Right lobe of liver (tissue), 6 donors: Measurements from ENCODE around the gene RALGAPB. TPM values are rescaled to one million over a fixed set of nuclear protein-coding genes. Genes with fewer than 3 reads are reported as not detected.
"Not testable (repeated sequence)": the region's sequence is repeated elsewhere in the genome, so short reads cannot be mapped to it uniquely, and the experiment has no call there.

Experiments used
- ATAC-seq, 4 donors: fragments of 200-7000 bp; cut with Tn5 transposase; one replicate each; pipeline ENCODE4 v1.9.1; 2020; ENCODE audit warnings: mild to moderate bottlenecking in 4 of 4, moderate library complexity in 4 of 4
- DNase-seq, 3 donors: peaks; one replicate each; pipeline ENCODE4 v3.0.0-alpha.2; 2020
- H3K27ac ChIP-seq, 3 donors: fragments of 200-600 bp; one replicate each; pipeline ENCODE4 v1.8.0; 2022
- H3K27me3 ChIP-seq, 2 donors: fragments of 200-600 bp; one replicate each; pipeline ENCODE4 v1.8.0; 2022
- H3K36me3 ChIP-seq, 4 donors: fragments of 200-600 bp; sonication (generic) in 1 of 4; one replicate each; pipeline versions ENCODE4 v1.5.1 to v1.8.0; 2017 to 2022; ENCODE audit warnings: control low read depth in 1 of 4
- H3K4me1 ChIP-seq, 4 donors: fragments of 200-600 bp; sonication (generic) in 1 of 4; one replicate each; pipeline versions ENCODE4 v1.5.1 to v1.8.0; 2017 to 2022; ENCODE audit warnings: control low read depth in 1 of 4
- H3K4me3 ChIP-seq, 3 donors: fragments of 200-600 bp; one replicate each; pipeline ENCODE4 v1.8.0; 2022
- H3K9me3 ChIP-seq, 4 donors: fragments of 200-600 bp; sonication (generic) in 1 of 4; one replicate each; pipeline versions ENCODE4 v1.5.1 to v1.8.0; 2017 to 2022; ENCODE audit warnings: control low read depth in 1 of 4
- POLR2A ChIP-seq: fragments of 450-650 bp; IDR thresholded peaks from one replicate; pipeline ENCODE4 v1.6.1; 2017; ENCODE audit warnings: antibody characterized with exemption, mild to moderate bottlenecking
- WGBS: methylation state at CpG from one replicate; pipeline ENCODE4 v1.1.6; 2018; ENCODE audit warnings: low coverage, low lambda C conversion rate; ENCODE audit not compliant: insufficient coverage; ENCODE audit errors: missing lambda C conversion rate; 5-methylcytosine and 5-hydroxymethylcytosine counted together
- intact Hi-C, 2 donors: fragments of 100-400 bp; cut with DNase I; formaldehyde crosslinking; loops; one replicate each; pipeline versions ENCODE4 v1.11.2 to v1.14.1; 2022
- total RNA-seq, 6 experiments: library from RNA; depleted of rRNA in 2 of 6; stranded (reverse); fragments of >200 nt in 2 of 6; fragmentation: NEBNext Ultra II Directional in 3 of 6; extraction: Animal tissue kit (Norgen Biotek cat#: 25700) in 3 of 6; gene quantifications; one replicate each; pipeline versions ENCODE4 v1.1.0 to v1.2.4, GENCODE V29; 2016 to 2023
- TF ChIP-seq, protein P1 (sequence below), 4 donors: fragments of 200-600 bp in 3 of 4; fragments of 450-650 bp in 1 of 4; IDR thresholded peaks; one replicate each; pipeline versions ENCODE4 v1.5.1 to v1.8.0; 2016 to 2022; ENCODE audit warnings: antibody characterized with exemption in 4 of 4, mild to moderate bottlenecking in 2 of 4
- donor health status: DM: no; HTN: yes; CAD: no.
- donor health status: DM: no; HTN: no; CAD: no.
- donor health status: DM: no; HTN: no; CAD: no.
- donor health status: DM: no; HTN: yes; CAD: no.
- donor health status: DM: no; HTN: yes; CAD: no.

The RALGAPB gene
- total RNA-seq, 6 experiments from 2014 or later = 9.7 to 16.0 (median 12.9) TPM

DNA sequence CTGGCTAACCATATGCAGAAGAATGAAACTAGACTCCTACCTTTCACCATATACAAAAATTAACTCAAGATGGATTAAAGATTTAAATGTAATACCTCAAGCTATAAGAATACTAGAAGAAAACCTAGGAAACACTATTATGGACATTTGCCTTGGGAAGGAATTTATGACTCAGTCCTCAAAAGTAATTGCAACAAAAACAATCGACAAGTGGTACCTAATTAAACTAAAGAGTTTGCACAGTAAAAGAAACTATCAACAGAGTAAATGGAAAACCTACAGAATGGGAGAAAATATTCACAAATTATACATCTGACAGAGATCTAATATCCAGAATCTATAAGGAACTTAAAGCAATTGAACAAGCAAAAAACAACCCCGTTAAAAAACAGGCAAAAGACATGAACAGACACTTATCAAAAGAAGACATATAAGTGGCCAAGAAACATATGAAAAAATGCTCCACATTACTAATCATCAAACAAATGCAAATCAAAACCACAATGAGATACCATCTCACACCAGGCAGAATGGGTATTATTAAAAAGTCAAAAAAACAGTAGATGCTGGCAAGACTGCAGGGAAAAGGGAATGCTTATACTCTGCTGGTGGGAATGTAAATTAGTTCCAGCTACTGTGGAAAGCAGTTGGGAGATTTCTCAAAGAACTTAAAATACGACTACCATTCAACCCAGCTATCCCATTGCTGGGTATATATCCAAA, 31.9 kb downstream of the RALGAPB start:
- no peaks in the 10 kb centered on the region for H3K4me1 ChIP-seq
- ATAC-seq = no peak
- DNase-seq = no peak
- H3K27ac ChIP-seq = no peak overlapping the region
- intact Hi-C loops = no loop called here
- peaks cover 0 to 23% (median 3%) of the 10 kb centered on the region in 4 donors for H3K36me3 ChIP-seq
- WGBS = 95% methylated on average over 3 of the region's 3 CpGs
- H3K4me3 ChIP-seq = no peak overlapping the region
- no peaks in the 10 kb centered on the region for H3K9me3 ChIP-seq
- TF ChIP-seq POLR2A = no peak
- TF ChIP-seq, protein P1, sequence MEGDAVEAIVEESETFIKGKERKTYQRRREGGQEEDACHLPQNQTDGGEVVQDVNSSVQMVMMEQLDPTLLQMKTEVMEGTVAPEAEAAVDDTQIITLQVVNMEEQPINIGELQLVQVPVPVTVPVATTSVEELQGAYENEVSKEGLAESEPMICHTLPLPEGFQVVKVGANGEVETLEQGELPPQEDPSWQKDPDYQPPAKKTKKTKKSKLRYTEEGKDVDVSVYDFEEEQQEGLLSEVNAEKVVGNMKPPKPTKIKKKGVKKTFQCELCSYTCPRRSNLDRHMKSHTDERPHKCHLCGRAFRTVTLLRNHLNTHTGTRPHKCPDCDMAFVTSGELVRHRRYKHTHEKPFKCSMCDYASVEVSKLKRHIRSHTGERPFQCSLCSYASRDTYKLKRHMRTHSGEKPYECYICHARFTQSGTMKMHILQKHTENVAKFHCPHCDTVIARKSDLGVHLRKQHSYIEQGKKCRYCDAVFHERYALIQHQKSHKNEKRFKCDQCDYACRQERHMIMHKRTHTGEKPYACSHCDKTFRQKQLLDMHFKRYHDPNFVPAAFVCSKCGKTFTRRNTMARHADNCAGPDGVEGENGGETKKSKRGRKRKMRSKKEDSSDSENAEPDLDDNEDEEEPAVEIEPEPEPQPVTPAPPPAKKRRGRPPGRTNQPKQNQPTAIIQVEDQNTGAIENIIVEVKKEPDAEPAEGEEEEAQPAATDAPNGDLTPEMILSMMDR (IDR thresholded peaks at IDR 0.05) = no peak
- H3K27me3 ChIP-seq = no peaks in the 10 kb centered on the region

DNA sequence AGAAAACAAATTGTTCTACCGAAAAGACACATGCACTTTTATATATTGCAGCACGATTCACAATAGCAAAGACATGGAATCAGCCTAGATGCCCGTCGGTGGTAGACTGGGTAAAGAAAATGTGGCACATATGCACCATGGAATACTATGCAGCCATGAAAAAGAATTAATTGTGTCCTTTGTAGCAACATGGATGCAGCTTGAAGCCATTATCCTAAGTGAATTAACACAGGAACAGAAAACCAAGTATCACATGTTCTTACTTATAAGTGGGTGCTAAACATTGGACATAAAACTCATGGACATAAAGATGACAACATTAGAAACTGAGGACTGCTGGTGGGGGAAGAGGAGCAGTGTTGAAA, 32.4 kb downstream of the RALGAPB start:
- intact Hi-C loops = no loop called here
- DNase-seq (no peak), ATAC-seq (no peak)
- Histone ChIP-seq H3K36me3 (peaks cover 0 to 22% (median 3%) of the 10 kb centered on the region in 4 donors), H3K27ac (no peak overlapping the region), H3K4me1 (no peaks in the 10 kb centered on the region), H3K4me3 (no peak overlapping the region), H3K27me3 (no peaks in the 10 kb centered on the region), H3K9me3 (no peaks in the 10 kb centered on the region)
- TF ChIP-seq POLR2A = no peak
- TF ChIP-seq, protein P1 (IDR thresholded peaks at IDR 0.05) = no peak
- WGBS = 87% methylated on average over 4 of the region's 4 CpGs

DNA sequence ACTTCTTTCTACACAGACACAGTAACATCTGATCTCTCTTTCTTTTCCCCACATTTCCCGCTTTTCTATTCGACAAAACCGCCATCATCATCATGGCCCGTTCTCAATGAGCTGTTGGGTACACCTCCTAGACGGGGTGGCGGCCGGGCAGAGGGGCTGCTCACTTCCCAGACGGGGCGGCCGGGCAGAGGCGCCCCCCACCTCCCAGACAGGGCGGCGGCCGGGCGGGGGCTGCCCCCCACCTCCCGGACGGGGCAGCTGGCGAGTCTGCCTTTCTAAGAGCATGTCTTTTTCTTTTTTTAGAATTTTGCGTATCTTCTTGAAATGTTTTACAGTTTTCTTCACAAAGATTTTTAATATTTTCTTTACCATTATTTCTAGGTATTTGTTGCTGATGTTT, 39.1 kb downstream of the RALGAPB start:
- intact Hi-C loops, ATAC-seq, H3K4me3 ChIP-seq, H3K27me3 ChIP-seq, H3K27ac ChIP-seq, H3K9me3 ChIP-seq, H3K4me1 ChIP-seq, DNase-seq: not testable (repeated sequence)
- WGBS = 100% methylated on average over 4 of the region's 19 CpGs
- H3K36me3 ChIP-seq = peaks cover 0 to 24% (median 3%) of the 10 kb centered on the region in 4 donors

DNA sequence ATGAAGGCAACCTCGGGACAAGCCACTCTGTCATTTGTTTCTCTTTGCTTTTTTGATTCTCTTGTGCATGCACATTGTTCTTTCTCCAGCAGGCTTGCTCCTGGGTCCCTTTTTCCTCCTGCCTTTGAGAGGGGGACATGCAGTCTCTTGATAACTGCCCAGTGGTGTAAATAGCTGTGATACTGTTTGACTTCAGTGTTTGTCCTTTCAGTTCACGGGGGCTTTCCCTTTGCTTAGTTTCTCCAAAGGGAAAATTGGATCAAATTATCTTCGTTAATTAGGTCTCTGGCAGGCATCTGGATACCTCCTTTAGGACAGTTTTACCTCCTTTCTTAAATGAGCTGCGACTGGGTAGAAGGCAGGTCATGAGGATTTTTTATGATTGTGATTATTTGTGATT, 41.5 kb downstream of the RALGAPB start:
- Histone ChIP-seq H3K27me3 (no peaks in the 10 kb centered on the region), H3K9me3 (no peaks in the 10 kb centered on the region), H3K27ac (no peak overlapping the region), H3K4me3 (no peak overlapping the region), H3K4me1 (no peaks in the 10 kb centered on the region), H3K36me3 (peaks cover 0 to 37% (median 6%) of the 10 kb centered on the region in 4 donors)
- DNase-seq (no peak), ATAC-seq (no peak)
- TF ChIP-seq, protein P1 (IDR thresholded peaks at IDR 0.05) = no peak
- no peak for TF ChIP-seq POLR2A
- intact Hi-C loops = no loop called here
- 82% methylated on average over 4 of the region's 4 CpGs for WGBS

DNA sequence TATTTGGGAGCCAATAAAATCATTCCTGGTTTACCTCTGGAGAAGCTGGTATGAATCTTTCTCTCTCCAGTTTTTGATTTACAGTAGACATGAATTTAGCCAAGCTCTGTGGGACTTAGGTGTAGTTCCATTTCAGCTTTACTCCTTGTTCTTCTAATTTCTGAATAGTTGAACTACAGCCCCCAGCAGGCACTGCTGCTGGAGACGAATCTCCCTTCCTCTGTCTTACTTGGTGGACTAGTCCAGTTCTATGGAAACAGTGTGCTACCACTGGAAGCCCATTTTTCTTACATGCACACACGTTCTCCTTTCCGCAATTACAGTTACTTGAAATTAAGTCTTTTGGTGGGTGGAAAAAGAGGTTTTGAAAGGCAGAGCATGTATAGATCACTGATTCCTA, 42.3 kb downstream of the RALGAPB start:
- ATAC-seq (no peak), DNase-seq (no peak)
- Histone ChIP-seq H3K27me3 (no peaks in the 10 kb centered on the region), H3K27ac (no peak overlapping the region), H3K4me3 (no peak overlapping the region), H3K9me3 (no peaks in the 10 kb centered on the region), H3K4me1 (no peaks in the 10 kb centered on the region), H3K36me3 (peaks cover 0 to 31% (median 4%) of the 10 kb centered on the region in 4 donors)
- TF ChIP-seq POLR2A = no peak
- TF ChIP-seq, protein P1 (IDR thresholded peaks at IDR 0.05) = no peak
- WGBS = 100% methylated on average over 3 of the region's 3 CpGs
- intact Hi-C loops = no loop called here
